M059J (cell line): ENCODE measurements around the gene APMAP. TPM values are rescaled to one million over a fixed set of nuclear protein-coding genes. Genes with fewer than 3 reads are reported as not detected.

ENCODE experiments used
- DNase-seq: peaks from one replicate; pipeline ENCODE4 v3.0.0-alpha.2; 2012; ENCODE audit warnings: low read depth
- total RNA-seq: library from RNA; depleted of rRNA; stranded (reverse); fragments of >200 nt; shearing (Covaris generic); gene quantifications from 2 replicates; pipeline ENCODE4 v1.2.3, GENCODE V29; 2014; rRNA removed

Gene APMAP, protein sequence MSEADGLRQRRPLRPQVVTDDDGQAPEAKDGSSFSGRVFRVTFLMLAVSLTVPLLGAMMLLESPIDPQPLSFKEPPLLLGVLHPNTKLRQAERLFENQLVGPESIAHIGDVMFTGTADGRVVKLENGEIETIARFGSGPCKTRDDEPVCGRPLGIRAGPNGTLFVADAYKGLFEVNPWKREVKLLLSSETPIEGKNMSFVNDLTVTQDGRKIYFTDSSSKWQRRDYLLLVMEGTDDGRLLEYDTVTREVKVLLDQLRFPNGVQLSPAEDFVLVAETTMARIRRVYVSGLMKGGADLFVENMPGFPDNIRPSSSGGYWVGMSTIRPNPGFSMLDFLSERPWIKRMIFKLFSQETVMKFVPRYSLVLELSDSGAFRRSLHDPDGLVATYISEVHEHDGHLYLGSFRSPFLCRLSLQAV
- 129 and 214 TPM in 2 replicates for total RNA-seq

- peak; percentile 95 for DNase-seq
These were observed at the start of gene APMAP for GRCh38 chr20:24992487-24993205. APMAP (minus strand) TSS chr20:24992751; CDS start chr20:24992688, 63 bp downstream.

DNA sequence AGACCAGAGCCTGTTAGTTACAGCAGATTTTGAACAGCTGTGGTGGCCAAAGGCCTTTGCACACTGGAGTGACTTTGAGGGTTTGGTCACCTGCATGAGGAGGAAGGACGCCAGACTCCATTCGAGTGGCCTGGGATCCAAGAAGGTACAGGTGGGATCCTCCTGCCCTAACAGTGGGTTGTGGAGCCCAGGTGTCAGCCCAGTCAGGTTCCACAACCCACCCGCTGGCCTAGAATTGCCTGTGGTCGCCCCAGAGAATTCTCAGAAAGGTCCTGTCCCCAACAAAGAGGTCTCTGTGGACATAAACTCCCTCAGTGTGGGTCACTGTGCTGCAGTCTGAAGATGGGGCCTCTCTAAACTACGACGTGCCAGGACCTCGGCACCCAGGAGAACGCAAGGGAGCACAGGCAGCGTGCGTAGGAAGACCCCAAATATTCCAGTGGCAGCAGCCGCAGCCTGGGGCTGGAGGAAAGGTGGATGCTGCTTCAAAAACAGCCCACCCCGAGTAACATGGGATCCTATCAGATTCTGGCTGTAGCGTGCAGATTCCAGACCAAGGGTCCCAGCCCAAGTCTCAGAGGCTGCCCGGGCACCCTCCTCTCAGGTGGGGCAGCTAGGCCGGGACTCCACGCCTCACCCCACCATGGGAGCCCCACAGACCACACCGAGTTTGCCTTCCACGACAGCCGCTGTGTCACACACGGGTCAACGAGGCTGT is 49.4 kb upstream of the APMAP start:
- no peak for DNase-seq

DNA sequence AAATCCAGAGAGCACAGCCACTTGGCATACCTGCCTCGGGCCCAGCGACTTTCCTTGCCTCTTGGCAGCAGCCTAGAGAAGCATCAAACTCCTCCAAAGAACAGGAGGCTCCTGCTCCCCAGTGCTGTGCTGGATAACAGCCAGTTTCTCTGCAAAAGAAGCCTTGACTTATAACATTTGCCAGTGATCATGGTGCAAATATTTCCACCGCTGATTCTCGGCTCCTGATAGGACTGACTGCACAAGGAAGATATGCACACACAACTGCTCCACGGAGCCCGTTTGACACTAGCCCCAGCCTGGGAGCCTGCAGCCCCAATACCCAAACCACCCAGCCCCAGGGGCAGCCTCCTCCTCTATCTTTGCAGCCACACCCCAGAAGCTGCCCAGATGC is 47.9 kb upstream of the APMAP start:
- peak; percentile 45 for DNase-seq

DNA sequence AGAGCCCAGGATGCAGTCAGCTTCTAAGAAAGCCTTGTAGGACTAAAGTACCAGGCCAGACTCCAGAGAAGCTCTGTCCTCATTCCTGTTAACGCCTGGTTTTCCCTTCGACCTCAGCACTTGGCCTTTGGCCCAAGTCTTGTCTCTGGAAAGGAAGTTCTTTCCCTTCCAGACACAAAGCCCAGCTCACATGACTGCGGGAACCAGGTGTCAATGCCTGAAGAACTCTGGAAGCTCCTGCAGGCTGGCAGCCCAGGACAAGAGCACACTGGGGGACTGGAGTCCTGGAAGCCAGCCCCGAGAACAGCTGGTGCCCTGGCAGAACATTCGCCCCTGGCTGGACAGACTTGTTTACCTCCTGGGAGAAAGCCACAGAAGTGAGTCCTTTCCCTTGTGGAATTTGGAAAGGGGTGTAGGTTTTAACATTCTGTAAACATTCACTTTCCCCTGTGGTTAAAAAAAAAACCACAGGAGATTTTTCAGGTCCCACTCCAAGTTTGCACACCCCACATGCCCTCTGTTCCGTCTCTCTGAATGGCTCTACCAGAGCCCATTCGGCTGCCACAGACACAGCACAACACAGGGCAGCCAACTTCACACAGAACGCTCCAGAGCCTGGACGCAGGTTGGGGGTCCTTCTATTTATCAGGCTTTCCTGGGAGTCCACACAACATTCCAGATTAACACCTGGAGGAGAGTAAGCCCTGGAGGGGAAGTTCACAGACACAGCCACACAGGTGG is 47.3 kb upstream of the APMAP start:
- DNase-seq, result peak; percentile 67

- DNase-seq, result no peak
These were observed 46.1 kb upstream of the APMAP start for GRCh38 chr20:25038591-25039015.

DNA sequence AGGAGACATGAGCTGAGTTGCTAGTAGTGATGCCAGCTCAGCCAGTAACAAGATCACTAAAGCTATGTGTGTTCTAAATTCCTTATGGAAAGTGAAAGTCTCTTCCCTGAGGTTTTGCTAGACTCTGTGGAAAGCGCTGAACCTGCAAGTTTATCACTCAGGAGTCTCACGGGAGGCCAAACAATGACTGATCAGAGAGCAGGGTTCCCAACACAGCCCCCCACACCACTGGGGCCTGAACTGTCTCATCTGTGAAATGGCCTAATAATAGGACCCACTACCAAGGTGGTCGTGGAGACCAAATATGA is 45.5 kb upstream of the APMAP start:
- DNase-seq, result peak; percentile 40

DNA sequence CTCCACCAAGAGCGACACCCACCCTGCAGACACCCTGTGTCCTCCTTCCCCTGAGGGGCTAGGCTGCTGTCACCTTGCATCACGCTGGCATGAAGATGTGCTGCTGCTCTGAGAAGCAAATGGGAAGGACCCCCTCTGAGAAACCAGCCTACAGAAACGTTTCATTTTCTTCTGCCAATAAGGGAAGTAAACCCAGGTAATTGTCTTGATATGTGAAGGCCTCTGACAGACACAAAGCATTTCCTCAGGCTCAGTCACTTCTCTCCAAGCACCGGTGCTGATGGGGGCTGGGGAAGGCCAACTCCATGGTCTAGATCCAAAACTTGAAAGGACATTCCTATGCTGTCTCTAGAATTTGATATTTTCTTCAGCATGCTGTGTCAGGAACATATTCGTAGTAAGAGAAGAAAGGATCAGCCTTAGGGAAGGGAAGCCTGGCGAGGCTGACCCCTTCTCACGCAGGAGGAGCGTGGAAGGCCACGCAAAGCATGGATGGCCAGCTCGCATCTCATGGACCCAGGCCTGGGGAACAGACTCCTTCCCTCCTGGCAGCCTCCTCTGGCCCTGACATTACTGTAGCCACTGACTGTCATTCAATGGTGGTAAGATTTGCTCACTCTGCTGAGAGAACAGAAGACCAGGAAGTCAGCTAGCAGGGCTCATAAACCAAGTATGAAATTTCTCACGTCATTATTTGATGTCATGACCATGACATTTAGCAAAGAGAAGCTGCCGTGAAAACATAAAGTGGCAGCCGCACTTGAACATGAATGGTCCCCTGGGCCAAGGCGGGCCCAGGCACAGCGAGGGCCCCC is 44.9 kb upstream of the APMAP start:
- no peak for DNase-seq

DNA sequence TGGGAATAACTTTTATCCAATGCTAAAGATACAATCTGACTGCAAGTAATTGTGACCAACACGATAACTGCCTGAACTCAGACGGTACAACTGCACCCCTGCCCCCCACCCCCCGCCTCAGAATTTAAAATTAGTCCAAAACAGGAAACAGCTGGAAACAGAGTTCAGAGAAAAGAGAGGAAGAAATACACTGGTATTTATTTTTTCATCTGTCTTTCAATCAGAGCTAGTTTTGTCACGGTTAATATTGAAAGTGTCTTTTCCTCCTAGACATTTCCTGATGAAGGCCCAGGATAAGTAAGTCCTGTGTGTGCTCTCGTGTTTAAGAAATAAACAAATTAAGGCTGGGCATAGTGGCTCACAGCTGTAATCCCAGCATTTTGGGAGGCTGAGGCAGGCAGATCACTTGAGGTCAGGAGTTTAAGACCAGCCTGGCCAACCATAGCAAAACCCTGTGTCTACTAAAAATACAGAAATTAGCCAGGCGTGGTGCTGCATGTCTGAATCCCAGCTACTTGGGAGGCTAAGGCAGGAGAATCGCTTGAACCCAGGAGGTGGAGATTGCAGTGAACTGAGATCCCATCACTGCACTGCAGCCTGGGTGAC is 43.9 kb upstream of the APMAP start:
- no peak for DNase-seq

- DNase-seq, result no peak
These were observed 43.4 kb upstream of the APMAP start for GRCh38 chr20:25035921-25036320.

- no peak for DNase-seq
These were observed 41.4 kb upstream of the APMAP start for GRCh38 chr20:25033924-25034300.

DNA sequence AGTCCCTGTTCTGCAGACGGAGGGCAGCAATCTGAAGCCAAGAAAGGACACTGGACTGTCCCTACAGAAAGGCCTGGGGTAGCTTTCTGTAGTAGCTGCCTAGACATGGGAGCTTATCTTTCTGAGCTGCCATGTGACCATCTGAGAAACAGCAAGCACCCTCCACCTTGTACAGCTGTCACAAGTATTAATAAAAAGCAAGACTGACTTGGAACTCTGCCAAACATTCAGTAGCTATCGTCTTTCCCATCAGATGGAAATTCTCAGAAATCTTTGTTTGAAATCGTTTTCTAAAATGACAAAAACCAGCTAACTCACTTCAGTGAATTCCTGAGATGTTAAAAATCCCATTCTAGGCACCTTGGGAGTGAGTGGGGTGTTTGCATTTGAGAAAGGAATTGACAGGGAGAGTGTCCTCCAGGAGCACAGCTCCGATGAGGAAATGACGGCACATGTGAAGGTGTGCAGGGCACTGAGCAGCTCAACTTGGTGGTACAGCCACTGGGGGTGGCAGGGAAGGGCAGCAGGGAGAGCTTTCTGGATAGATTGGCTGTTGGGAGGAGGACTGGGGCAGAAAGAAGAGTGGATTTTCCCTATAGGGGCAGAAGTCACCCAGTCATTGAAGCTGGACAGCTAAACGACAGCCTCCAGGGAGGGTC is 40.8 kb upstream of the APMAP start:
- no peak for DNase-seq

GRCh38 chr20:25032478-25033264 is 40.1 kb upstream of the APMAP start:
- DNase-seq, result no peak

GRCh38 chr20:25032065-25032477 is 39.5 kb upstream of the APMAP start:
- DNase-seq, result no peak

- no peak for DNase-seq
These were observed 38.7 kb upstream of the APMAP start for GRCh38 chr20:25031241-25031640.

DNA sequence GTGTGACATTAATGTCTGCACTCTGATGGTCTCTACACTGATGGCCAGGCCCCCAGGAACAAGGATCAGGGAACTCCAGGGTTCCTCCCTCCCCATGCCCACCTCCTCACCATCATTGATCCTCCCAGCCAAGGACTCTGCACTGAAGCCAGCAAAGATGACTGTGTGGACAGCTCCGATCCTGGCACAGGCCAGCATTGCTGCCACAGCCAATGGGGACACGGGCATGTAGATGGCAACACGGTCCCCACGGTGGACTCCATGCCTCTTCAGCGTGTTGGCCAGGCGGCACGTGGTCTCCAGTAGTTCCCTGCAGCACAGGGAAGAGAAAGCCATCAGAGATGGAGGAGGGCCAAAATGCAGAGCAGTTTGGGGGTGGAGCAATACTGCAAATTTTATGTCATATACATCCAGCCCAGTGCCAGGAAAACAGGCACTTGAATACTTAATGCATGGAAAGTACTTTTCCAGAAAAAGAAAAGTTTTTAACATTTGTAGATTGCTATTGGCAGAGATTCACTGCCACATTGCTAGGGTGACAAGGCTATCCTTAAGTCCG is 38.2 kb upstream of the APMAP start:
- DNase-seq, result no peak

- DNase-seq, result no peak
These were observed 37.6 kb upstream of the APMAP start for GRCh38 chr20:25030007-25030648.

GRCh38 chr20:25025986-25026605 is 33.5 kb upstream of the APMAP start:
- DNase-seq, result no peak
